Muscle layer of duodenum (tissue), 2 donors: Measurements from ENCODE around the gene ELF4.
"Not testable (repeated sequence)": the region's sequence is repeated elsewhere in the genome, so short reads cannot be mapped to it uniquely, and the experiment has no call there.

Experiments
- H3K27ac ChIP-seq: one replicate; pipeline ENCODE4 v1.7.0; 2013; ENCODE audit warnings: mild to moderate bottlenecking, low read length
- H3K27me3 ChIP-seq: one replicate; pipeline ENCODE4 v1.7.0; 2013; ENCODE audit warnings: low read depth, mild to moderate bottlenecking, control low read depth, low read length
- H3K36me3 ChIP-seq, 2 donors: one replicate each; pipeline ENCODE4 v1.7.0; 2013; ENCODE audit warnings: low read length in 2 of 2, control low read depth in 1 of 2, mild to moderate bottlenecking in 1 of 2; ENCODE audit not compliant: insufficient read depth in 2 of 2, control insufficient read depth in 1 of 2
- H3K4me1 ChIP-seq, 2 donors: one replicate each; pipeline ENCODE4 v1.7.0; 2013; ENCODE audit warnings: low read length in 2 of 2, mild to moderate bottlenecking in 2 of 2, control low read depth in 1 of 2, moderate library complexity in 1 of 2; ENCODE audit not compliant: insufficient read depth in 2 of 2, control insufficient read depth in 1 of 2
- H3K4me3 ChIP-seq, 2 donors: one replicate each; pipeline ENCODE4 v1.7.0; 2013; ENCODE audit warnings: low read length in 2 of 2, low read depth in 1 of 2, mild to moderate bottlenecking in 1 of 2
- H3K9me3 ChIP-seq, 2 donors: one replicate each; pipeline ENCODE4 v1.7.0; 2013; ENCODE audit warnings: low read length in 2 of 2, control low read depth in 1 of 2, mild to moderate bottlenecking in 1 of 2; ENCODE audit not compliant: control insufficient read depth in 1 of 2
- donor health status: healthy.

Gene ELF4

DNA sequence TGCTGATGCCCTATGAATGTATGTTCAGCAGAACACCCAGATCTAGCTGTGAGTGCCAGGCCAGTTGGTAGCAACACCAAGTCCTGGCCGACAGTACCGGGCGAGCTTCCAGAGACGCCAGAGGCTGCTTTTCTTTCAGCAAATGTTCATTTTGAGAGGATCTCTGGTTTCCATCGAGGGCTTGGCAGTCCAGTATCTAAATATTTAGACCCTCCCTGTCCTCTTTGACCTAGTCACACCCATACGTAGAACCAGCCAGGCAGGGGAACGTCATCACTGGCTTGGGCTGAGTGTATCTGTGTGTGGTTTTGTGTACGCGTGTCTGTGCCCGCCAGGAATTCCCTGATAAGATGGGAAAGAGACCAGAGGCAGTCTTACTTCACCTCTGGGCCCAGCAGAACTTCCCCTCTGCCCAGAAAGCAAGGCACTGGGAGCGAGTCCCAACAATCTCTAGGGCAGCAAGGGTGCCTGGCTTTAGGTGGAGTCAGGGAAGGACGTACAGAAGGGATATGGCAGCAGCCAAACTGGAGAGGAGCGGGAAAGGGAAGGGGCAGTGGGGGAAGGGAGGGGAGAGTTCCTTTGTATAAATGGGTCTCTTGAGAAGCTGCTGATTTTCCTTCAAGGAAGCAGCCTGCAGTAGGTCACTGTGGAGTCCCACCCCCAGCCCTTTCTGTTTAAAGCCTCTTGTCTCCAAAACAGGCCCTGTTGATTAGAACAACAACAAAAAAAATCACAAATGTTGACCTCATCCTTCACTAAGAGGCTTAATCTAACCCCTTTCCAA lies 15.0 kb upstream of the ELF4 start:
- Histone ChIP-seq H3K27ac (peak overlapping the region; percentile 45), H3K4me1 (peaks cover 0 to 4% of the 10 kb centered on the region in 2 donors), H3K27me3 (no peaks in the 10 kb centered on the region), H3K36me3 (peaks cover 7 to 24% of the 10 kb centered on the region in 2 donors), H3K9me3 (no peaks in the 10 kb centered on the region), H3K4me3 (no peak overlapping the region)

- Histone ChIP-seq H3K4me3 (no peak overlapping the region), H3K4me1 (peaks cover 0 to 4% of the 10 kb centered on the region in 2 donors), H3K27me3 (no peaks in the 10 kb centered on the region), H3K36me3 (peaks cover 3 to 19% of the 10 kb centered on the region in 2 donors), H3K27ac (no peak overlapping the region), H3K9me3 (no peaks in the 10 kb centered on the region)
These were observed 14.3 kb upstream of the ELF4 start for GRCh38 chrX:130124577-130124976.

DNA sequence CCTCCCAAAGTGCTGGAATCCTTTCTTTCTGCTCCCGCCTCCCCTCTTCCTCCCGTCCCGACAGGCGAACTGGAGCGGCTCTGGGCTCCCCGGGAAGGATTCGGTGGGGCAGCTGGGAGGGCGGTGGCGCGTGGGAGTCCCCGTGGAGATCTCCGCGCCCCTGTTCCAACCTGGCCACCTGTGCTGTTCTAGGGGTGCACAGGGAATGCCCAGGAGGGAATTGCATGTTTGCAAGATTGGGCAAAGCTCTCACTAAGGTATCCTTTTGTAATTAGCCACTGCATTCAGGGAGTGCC lies 11.2 kb upstream of the ELF4 start:
- H3K4me1 ChIP-seq, result peaks cover 0 to 4% of the 10 kb centered on the region in 2 donors
- no peaks in the 10 kb centered on the region for H3K9me3 ChIP-seq
- no peak overlapping the region for H3K4me3 ChIP-seq
- H3K36me3 ChIP-seq, result peaks cover 0 to under 1% of the 10 kb centered on the region in 2 donors
- no peak overlapping the region for H3K27ac ChIP-seq
- no peaks in the 10 kb centered on the region for H3K27me3 ChIP-seq

- no peaks in the 10 kb centered on the region for H3K36me3 ChIP-seq
- peaks cover 0 to 4% of the 10 kb centered on the region in 2 donors for H3K4me1 ChIP-seq
- no peaks in the 10 kb centered on the region for H3K9me3 ChIP-seq
- H3K4me3 ChIP-seq, result peak overlapping the region in 1 of 2 donors; percentile 47
- no peaks in the 10 kb centered on the region for H3K27me3 ChIP-seq
- H3K27ac ChIP-seq, result no peak overlapping the region
These were observed 10.6 kb upstream of the ELF4 start for GRCh38 chrX:130120746-130121504.

- no peaks in the 10 kb centered on the region for H3K27me3 ChIP-seq
- no peak overlapping the region for H3K27ac ChIP-seq
- H3K36me3 ChIP-seq, result no peaks in the 10 kb centered on the region
- H3K4me1 ChIP-seq, result peaks cover 0 to 4% of the 10 kb centered on the region in 2 donors
- no peaks in the 10 kb centered on the region for H3K9me3 ChIP-seq
- peak overlapping the region in 1 of 2 donors; percentile 47 for H3K4me3 ChIP-seq
These were observed 10.0 kb upstream of the ELF4 start for GRCh38 chrX:130120321-130120731.

DNA sequence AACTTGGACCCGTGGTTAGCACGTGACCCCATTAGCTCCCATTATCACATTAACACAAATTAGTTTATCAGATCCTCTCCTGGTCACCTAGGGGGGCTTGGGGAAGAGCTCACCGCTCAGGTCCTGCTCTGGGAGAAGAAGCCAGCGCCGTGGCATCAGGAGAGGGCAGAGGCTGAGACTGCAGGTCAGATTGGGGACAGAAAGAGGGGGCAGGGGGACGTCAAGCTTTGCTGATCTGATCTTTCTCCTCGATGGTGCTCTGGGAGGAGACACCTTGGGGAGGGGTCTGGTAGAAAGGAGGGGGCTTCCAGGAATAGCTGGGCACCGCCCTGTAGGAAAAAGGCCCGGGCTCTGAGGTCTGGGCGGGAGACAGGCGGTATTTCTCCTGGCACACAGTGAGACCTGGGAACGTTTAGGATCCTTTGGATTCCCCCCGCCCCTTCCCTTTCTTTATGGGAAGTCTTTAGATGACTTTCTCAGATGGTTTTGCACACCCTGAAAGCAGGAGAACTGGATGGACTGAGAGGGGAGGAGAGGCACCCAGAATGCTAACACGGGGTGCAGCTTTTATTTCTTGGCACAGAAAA lies 9.1 kb upstream of the ELF4 start:
- no peak overlapping the region for H3K4me3 ChIP-seq
- no peaks in the 10 kb centered on the region for H3K9me3 ChIP-seq
- peaks cover 0 to 4% of the 10 kb centered on the region in 2 donors for H3K4me1 ChIP-seq
- no peaks in the 10 kb centered on the region for H3K27me3 ChIP-seq
- H3K36me3 ChIP-seq, result no peaks in the 10 kb centered on the region
- peak overlapping the region; percentile 51 for H3K27ac ChIP-seq

DNA sequence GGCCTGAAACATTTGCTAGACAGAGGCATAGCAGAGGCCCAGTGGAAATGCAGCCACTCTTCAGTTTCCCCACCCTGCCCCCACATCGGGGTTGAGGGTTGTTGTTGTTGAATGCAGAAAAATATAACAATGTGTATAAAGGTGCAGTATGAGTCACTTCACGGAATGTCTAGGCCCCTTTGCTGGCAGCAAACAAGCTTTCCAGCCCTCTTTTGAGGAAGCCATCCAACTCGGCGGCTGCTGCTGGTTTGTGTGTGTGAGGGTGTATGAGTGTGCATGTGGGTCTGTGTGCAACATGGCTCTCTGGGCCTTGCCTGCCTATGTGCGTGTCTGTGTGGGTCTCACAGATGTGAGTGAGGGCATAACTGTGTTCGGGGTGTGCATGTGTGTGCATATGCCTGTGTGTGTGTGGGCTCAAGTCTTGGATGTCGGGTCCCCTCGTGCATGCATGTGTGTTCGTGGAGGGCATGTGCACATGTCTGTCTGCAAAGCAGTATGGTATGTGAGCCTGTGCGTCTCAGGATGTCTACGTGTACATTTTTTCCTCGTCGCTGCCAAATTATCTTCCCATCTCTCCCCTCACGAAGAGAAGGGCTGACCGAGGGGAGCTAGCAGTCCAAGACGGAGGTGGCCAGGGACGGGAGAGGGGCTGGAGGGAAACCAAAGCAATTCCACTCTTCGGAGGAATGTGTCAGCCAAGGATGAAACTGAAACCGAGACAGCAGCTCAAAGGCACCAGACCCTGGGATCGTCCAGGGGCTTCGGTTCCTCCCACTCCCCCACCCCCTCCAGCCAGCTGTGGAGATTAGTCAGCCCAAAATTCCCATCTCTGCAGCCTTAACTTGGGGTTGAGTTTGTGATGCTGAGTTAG lies 8.4 kb upstream of the ELF4 start:
- peaks cover 0 to 4% of the 10 kb centered on the region in 2 donors for H3K4me1 ChIP-seq
- peak overlapping the region; percentile 51 for H3K27ac ChIP-seq
- H3K27me3 ChIP-seq, result no peaks in the 10 kb centered on the region
- no peak overlapping the region for H3K4me3 ChIP-seq
- H3K9me3 ChIP-seq, result no peaks in the 10 kb centered on the region
- H3K36me3 ChIP-seq, result no peaks in the 10 kb centered on the region

DNA sequence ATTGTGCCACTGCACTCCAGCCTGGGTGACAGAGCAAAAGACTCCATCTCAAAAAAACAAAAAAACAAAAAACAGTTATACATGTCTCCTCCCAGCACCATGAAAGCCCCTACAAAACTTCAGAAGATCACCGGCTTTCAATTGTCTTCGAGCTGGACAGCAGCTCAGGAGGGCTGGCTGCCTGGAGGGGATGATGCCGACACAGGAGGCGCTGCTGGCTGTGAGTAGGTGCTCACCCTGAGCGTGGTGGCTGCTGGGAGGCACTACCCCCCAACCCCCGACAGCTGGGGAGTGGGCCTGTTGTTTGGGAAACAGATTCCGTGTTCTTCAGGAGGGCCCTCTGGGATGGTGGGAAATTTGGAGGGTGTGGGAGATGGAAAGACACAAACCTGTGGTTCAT lies 6.9 kb upstream of the ELF4 start:
- Histone ChIP-seq H3K27me3 (no peaks in the 10 kb centered on the region), H3K4me3 (no peak overlapping the region), H3K36me3 (no peaks in the 10 kb centered on the region), H3K4me1 (peaks cover 0 to 4% of the 10 kb centered on the region in 2 donors), H3K27ac (no peak overlapping the region), H3K9me3 (no peaks in the 10 kb centered on the region)

- not testable (repeated sequence) for H3K27me3 ChIP-seq, H3K36me3 ChIP-seq, H3K27ac ChIP-seq, H3K9me3 ChIP-seq, H3K4me1 ChIP-seq, H3K4me3 ChIP-seq
These were observed 5.0 kb upstream of the ELF4 start for GRCh38 chrX:130115119-130115885.

- H3K4me1 ChIP-seq, result peaks cover 0 to 2% of the 10 kb centered on the region in 2 donors
- H3K27me3 ChIP-seq, result no peaks in the 10 kb centered on the region
- H3K4me3 ChIP-seq, result no peak overlapping the region
- H3K27ac ChIP-seq, result no peak overlapping the region
- H3K9me3 ChIP-seq, result no peaks in the 10 kb centered on the region
- no peaks in the 10 kb centered on the region for H3K36me3 ChIP-seq
These were observed 3.9 kb upstream of the ELF4 start for GRCh38 chrX:130114141-130114588.
